SJCRH30 (cell line): Measurements from ENCODE around the gene FA2H. TPM values are rescaled to one million over a fixed set of nuclear protein-coding genes. Genes with fewer than 3 reads are reported as not detected.
"Not testable (repeated sequence)": the region's sequence is repeated elsewhere in the genome, so short reads cannot be mapped to it uniquely, and the experiment has no call there.

Source experiments
- DNase-seq, 2 experiments: peaks; one replicate each; pipeline ENCODE4 v3.0.0-alpha.2; 2015 to 2020
- H3K27ac ChIP-seq: fragments of 250-450 bp; sonication (Bioruptor Pico); 2 replicates; pipeline ENCODE4 v1.5.1; 2020; ENCODE audit warnings: mild to moderate bottlenecking, moderate library complexity
- H3K27me3 ChIP-seq: fragments of 250-450 bp; sonication (Bioruptor Pico); 2 replicates; pipeline ENCODE4 v1.5.1; 2020; ENCODE audit warnings: mild to moderate bottlenecking, moderate library complexity
- H3K36me3 ChIP-seq: fragments of 250-450 bp; sonication (Bioruptor Pico); 2 replicates; pipeline ENCODE4 v1.5.1; 2020; ENCODE audit warnings: mild to moderate bottlenecking, moderate library complexity
- H3K4me1 ChIP-seq: fragments of 250-450 bp; sonication (Bioruptor Pico); 2 replicates; pipeline ENCODE4 v1.5.1; 2020; ENCODE audit warnings: mild to moderate bottlenecking, moderate library complexity
- H3K4me3 ChIP-seq: fragments of 250-450 bp; sonication (Bioruptor Pico); 2 replicates; pipeline ENCODE4 v1.5.1; 2020; ENCODE audit warnings: mild to moderate bottlenecking, moderate library complexity
- H3K9me3 ChIP-seq: fragments of 250-450 bp; sonication (Bioruptor Pico); replicated peaks from 2 replicates; pipeline ENCODE4 v1.5.1; 2020; ENCODE audit warnings: mild to moderate bottlenecking, moderate library complexity
- total RNA-seq: library from RNA; depleted of rRNA; stranded (reverse); fragments of >200 nt; shearing (Covaris generic); gene quantifications from 2 replicates; pipeline ENCODE4 v1.2.3, GENCODE V29; 2014; rRNA removed

FA2H gene, protein sequence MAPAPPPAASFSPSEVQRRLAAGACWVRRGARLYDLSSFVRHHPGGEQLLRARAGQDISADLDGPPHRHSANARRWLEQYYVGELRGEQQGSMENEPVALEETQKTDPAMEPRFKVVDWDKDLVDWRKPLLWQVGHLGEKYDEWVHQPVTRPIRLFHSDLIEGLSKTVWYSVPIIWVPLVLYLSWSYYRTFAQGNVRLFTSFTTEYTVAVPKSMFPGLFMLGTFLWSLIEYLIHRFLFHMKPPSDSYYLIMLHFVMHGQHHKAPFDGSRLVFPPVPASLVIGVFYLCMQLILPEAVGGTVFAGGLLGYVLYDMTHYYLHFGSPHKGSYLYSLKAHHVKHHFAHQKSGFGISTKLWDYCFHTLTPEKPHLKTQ
- total RNA-seq: not detected in 2 replicates

DNA sequence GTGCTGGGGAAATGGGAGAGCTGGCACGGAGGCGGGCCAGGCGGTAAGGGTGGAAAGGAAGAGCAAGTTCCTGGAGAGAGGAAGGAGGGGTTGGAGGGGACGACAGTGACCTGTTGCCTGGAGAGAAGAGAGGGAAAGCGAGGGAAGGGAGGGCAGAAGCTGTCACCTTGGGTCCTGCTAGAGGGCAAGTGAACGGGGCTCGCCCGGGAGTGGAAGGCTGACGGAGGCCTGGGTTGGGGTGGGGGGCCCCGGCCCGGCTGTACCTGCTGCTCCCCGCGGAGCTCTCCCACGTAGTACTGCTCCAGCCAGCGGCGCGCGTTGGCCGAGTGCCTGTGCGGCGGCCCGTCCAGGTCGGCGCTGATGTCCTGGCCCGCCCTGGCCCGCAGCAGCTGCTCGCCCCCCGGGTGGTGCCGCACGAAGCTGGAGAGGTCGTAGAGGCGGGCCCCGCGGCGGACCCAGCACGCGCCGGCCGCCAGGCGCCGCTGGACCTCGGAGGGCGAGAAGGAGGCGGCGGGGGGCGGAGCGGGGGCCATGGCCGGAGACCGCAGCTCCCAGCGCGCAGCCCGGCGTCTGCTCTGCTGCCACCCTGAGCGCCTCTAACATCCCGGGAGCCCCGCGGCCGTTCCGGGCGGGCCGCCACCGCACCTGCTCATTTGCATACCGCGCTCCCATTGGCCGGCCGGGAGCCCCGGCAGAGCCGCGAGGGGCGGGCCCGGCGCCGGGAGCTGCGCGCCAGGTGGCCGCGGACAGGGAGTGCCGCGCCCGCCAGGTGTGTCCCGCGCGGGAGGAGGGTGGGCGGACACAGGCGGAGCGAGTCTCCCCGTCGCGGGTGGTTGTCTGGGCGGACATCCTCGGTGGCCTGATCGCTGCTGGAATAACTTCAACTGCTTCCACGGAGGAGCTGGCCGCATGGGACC lies at the start of gene FA2H:
FA2H (minus strand) TSS at position 598 of the 917 bp plus-strand sequence; CDS start at position 533, 65 bp downstream.
- peak; percentile 7 to 15 for DNase-seq
- H3K4me3 ChIP-seq: no peak within 1 kb of the TSS
- no peaks in the 10 kb centered on the region for H3K4me1 ChIP-seq
- H3K27ac ChIP-seq: no peak within 1 kb of the TSS
- no peaks in the 10 kb centered on the region for H3K27me3 ChIP-seq
- H3K36me3 ChIP-seq: no peaks in the 10 kb centered on the region
- no peaks in the 10 kb centered on the region for H3K9me3 ChIP-seq

DNA sequence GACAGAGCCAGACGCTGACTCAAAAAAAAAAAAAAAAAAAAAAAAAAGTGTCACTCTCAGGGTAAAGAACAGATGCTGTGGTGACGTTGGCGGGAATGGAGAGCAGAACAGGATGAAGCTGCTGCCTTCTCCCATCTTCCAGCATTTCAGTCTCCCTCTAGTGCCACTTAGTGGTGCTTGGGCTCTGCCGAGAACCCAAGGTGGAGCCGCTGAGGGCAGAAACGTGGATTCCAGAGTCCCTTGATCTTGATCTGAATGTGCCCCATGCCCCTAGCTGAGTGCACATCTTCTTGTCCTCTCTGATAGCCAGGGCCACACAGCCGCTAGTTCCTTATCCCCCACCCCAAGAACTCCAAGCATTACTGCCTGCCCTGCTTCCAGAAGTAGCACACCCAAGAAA lies 43.2 kb upstream of the FA2H start:
- no peak for DNase-seq
- no peaks in the 10 kb centered on the region for H3K36me3 ChIP-seq
- no peaks in the 10 kb centered on the region for H3K9me3 ChIP-seq
- no peaks in the 10 kb centered on the region for H3K4me1 ChIP-seq
- H3K27ac ChIP-seq: no peak overlapping the region
- no peak overlapping the region for H3K4me3 ChIP-seq
- no peaks in the 10 kb centered on the region for H3K27me3 ChIP-seq

DNA sequence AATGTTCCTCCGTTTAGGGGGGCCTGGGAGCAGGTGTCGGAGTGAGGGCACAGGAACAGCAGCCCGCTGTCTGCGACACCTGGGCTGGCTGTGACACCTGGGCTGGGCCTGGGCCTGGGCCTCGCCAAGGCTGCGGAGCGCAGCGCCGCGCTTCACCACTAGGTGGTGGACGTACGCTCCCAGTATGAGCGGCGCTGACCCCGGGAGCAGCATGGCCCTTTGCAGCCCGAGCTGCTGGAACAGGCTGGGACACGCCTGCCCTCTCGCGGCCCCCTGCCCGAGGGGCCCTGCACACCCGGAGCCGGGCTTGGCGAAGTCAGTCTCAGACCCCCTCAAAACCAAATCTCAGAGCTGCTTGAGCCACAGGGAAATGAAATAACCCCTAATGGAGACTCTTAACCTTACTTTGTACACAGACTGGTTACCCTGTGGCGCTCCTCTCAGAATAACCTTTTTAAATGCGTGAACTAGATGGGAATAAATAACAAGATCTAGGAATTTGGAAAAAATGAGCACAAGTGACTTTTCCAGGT lies 38.6 kb upstream of the FA2H start:
- Histone ChIP-seq H3K27me3 (no peaks in the 10 kb centered on the region), H3K27ac (no peak overlapping the region), H3K9me3 (no peaks in the 10 kb centered on the region), H3K4me1 (no peaks in the 10 kb centered on the region), H3K36me3 (no peaks in the 10 kb centered on the region), H3K4me3 (no peak overlapping the region)
- DNase-seq: peak; percentile 75 to 76

DNA sequence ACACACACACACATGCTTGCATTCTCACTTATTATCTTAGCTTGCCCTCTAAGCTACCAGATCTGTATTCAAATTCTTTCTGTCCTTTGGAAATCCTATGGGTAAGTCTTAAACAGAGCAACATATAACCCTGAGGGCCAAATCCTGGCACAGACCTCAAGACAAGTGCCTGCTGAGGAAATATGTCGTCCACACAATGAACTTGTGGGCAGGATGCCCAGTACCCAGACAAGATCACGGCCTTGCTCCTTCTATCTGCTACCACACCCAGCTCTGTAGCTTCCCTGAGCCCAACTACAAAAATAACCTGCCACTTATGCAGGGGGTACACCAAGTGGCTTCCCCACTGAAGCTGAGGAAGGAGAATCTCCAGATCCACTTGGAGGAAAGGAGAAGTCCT lies 37.3 kb upstream of the FA2H start:
- no peaks in the 10 kb centered on the region for H3K27me3 ChIP-seq
- no peak overlapping the region for H3K4me3 ChIP-seq
- DNase-seq: no peak
- no peaks in the 10 kb centered on the region for H3K36me3 ChIP-seq
- H3K4me1 ChIP-seq: no peaks in the 10 kb centered on the region
- no peaks in the 10 kb centered on the region for H3K9me3 ChIP-seq
- H3K27ac ChIP-seq: no peak overlapping the region

DNA sequence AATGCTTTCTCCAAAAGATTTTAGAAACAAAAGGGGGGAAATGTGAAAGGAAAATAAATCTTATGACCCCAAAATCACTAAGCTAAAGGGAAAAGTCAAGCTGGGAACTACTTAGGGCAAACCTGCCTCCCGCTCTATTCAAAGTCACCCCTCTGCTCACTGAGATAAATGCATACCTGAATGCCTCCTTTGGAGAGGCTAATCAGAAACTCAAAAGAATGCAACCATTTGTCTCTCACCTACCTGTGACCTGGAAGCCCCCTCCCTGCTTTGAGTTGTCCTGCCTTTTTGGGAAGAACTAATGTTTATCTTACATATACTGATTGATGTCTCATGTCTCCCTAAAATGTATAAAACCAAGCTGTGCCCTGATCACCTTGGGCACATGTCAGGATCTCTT lies 36.6 kb upstream of the FA2H start:
- not testable (repeated sequence) for H3K27me3 ChIP-seq, DNase-seq, H3K4me1 ChIP-seq, H3K27ac ChIP-seq, H3K36me3 ChIP-seq, H3K9me3 ChIP-seq, H3K4me3 ChIP-seq

DNA sequence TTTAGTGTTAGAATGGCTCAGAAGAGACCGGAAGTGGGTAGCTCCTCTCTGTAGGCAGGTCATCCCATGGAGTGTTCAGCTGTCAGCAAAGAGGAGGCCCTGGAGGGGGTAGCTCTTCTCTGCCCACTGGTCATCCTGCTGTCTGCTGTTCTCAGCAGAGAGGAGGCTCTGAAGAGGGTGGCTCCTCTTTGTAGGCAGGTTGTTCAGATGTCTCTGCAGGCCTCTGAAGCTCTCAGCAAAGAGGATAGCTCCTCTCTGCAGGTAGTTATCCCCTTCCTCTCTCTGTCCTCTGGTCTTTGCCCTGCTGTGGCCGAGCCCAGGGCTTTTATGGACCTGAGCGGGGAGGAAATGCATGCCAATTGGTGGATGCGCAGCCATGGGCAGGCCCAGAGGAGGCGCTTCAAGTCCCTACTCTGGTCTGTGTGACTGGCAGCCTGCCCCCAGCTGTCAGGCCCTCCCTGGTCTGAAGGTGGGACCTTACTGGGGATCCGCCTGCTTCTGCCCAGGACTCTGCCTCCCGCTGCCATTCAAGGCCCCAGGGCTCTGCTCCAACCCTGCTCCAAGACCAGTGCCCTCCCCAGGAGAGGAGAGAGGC lies 32.5 kb upstream of the FA2H start:
- no peak overlapping the region for H3K27ac ChIP-seq
- no peak overlapping the region for H3K4me3 ChIP-seq
- no peaks in the 10 kb centered on the region for H3K27me3 ChIP-seq
- DNase-seq: no peak
- no peaks in the 10 kb centered on the region for H3K9me3 ChIP-seq
- no peaks in the 10 kb centered on the region for H3K36me3 ChIP-seq
- H3K4me1 ChIP-seq: no peaks in the 10 kb centered on the region

DNA sequence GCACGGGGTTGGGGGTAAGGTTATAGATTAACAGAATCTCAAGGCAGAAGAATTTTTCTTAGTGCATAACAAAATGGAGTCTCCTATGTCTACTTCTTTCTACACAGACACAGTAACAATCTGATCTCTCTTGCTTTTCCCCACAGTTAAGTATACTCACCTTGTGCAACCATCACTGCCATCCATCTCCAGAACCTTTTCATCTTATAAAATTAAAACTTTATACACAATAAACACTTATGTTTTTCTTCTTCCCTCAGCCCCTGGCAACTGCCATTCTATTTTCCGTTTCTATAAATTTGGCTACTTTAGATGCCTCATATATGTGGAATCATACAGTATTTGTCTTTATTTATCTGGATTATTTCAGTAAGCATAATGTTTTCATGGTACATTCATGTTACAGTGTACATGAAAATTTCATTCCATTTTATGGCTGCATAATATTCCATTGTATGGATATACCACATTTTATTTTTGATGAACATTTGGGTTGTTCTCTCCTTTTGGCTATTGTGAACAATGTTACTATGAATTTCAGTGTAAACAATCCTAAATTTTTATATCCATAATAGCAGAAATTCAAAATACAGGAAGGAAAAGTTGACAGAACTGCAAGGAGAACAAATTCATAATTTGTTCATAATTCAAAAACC lies 25.7 kb upstream of the FA2H start:
- Histone ChIP-seq H3K4me1 (no peaks in the 10 kb centered on the region), H3K36me3 (no peaks in the 10 kb centered on the region), H3K4me3 (no peak overlapping the region), H3K27me3 (no peaks in the 10 kb centered on the region), H3K9me3 (no peaks in the 10 kb centered on the region), H3K27ac (no peak overlapping the region)
- no peak for DNase-seq

DNA sequence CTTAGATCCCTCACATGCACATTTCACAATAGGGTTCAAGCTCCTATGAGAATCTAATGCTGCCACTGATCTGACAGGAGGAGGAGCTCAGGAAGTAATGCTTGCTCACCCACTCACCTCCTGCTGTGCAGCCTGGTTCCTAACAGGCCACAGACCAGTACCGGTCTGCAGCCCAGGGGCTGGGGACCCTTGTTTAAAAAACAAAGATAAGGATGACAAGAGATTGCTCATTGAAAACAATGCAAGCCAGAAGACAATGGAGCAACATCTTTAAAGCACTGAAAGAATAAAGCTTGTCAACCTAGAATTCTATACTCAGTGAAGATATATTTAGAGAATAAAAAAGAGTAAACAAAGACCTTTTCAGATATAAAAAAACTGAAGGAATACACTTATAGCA lies 22.8 kb upstream of the FA2H start:
- no peaks in the 10 kb centered on the region for H3K36me3 ChIP-seq
- no peaks in the 10 kb centered on the region for H3K27me3 ChIP-seq
- no peak overlapping the region for H3K4me3 ChIP-seq
- H3K9me3 ChIP-seq: no peaks in the 10 kb centered on the region
- H3K4me1 ChIP-seq: no peaks in the 10 kb centered on the region
- no peak for DNase-seq
- no peak overlapping the region for H3K27ac ChIP-seq

DNA sequence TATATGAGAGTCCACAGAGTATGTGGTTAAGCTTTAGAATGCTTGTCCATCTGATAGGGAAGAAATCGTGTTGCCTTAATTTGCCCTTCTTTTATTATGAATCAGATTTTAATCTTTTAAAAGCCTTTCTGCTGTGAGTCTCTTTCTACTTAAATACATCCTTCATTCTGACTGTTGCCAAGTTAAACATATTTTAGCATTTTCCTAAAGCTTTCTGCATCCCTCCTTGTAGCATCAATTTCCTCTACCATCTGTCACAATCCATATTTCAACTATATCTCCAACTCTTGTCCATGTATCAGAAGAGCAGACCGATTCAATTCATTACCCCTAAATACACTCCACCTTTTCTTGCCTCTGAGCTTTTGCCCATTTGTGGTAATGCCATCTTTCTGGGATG lies 20.5 kb upstream of the FA2H start:
- Histone ChIP-seq H3K4me3 (no peak overlapping the region), H3K4me1 (no peaks in the 10 kb centered on the region), H3K9me3 (no peaks in the 10 kb centered on the region), H3K27me3 (no peaks in the 10 kb centered on the region), H3K36me3 (no peaks in the 10 kb centered on the region), H3K27ac (no peak overlapping the region)
- no peak for DNase-seq

DNA sequence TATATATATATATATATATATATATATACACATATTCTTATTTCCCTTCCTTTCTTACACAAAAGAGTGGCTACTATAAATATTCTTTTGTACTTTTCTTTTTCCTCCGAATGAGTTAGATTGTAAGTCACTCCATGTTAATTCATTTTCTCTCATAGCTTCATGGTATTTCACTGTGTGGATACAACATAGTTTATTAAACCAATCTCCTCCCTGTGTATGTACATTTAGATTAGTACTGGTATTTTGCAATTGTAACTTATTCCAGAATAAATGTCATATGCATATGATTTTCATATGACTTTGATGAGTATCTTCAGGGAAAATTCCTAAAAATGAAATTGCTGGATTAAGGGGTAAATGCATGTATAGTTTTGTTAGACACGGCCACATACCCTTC lies 20.0 kb upstream of the FA2H start:
- Histone ChIP-seq H3K27me3 (no peaks in the 10 kb centered on the region), H3K36me3 (no peaks in the 10 kb centered on the region), H3K9me3 (no peaks in the 10 kb centered on the region)

DNA sequence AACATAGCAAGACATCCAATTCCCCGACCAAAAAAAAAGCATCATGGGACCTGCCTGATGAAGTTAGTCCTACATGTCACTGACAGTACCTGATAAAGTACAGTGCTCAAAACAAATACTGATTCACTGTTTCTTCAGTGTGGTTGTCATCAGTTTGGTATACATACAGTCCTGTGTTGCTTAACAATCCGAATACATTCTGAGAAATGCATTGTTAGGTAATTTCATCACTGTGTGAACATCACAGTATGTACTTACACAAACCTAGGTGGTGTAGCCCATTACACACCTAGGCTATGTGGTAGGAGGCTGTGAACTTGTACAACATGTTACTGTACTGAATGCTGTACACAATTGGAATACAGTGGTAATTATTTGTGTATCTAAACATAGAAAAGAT lies 19.0 kb upstream of the FA2H start:
- H3K4me3 ChIP-seq: no peak overlapping the region
- no peaks in the 10 kb centered on the region for H3K36me3 ChIP-seq
- no peak overlapping the region for H3K27ac ChIP-seq
- no peaks in the 10 kb centered on the region for H3K9me3 ChIP-seq
- DNase-seq: no peak
- H3K27me3 ChIP-seq: no peaks in the 10 kb centered on the region
- no peaks in the 10 kb centered on the region for H3K4me1 ChIP-seq

More for the DNA sequence above, 20.0 kb upstream of the FA2H start:
- no peak for DNase-seq
- H3K27ac ChIP-seq: no peak overlapping the region
- H3K4me3 ChIP-seq: no peak overlapping the region
- no peaks in the 10 kb centered on the region for H3K4me1 ChIP-seq

DNA sequence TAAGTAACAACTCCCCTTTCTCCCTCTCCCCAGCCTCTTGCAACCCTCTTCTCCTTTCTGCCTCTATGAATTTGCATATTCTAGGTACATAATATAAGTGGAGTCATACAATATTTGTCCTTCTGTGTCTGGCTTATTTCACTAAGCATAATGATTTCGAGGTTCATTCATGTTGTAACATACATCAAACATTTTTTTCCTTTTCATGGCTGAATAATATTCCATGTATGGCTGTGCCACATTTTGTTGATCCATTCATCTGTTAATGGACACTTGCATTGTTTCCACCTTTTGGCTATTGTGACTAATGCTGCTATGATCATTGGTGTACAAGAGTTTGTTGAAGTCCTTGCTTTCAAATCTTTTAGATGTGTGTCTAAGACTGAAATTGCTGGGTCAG lies 17.6 kb upstream of the FA2H start:
- Histone ChIP-seq H3K27me3 (no peaks in the 10 kb centered on the region), H3K36me3 (no peaks in the 10 kb centered on the region), H3K4me3 (no peak overlapping the region), H3K9me3 (no peaks in the 10 kb centered on the region), H3K27ac (no peak overlapping the region), H3K4me1 (no peaks in the 10 kb centered on the region)
- DNase-seq: no peak

DNA sequence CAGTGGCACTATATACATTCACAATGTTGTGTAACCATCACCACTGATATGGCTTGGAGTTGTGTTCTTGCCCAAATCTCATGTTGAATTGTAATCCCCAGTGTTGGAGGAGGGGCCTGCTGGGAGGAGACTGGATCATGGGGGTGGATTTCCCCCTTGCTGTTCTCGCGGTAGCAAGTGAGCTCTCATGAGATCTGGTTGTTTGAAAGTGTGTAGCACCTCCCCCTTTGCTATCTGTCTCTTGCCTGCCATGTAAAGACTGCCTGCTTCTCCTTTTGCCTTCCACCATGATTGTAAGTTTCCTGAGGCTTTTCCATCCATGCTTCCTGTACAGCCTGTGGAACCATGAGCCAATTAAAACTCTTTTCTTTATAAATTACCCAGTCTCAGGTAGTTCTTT lies 17.1 kb upstream of the FA2H start:
- not testable (repeated sequence) for H3K27ac ChIP-seq, H3K27me3 ChIP-seq, DNase-seq, H3K4me3 ChIP-seq, H3K9me3 ChIP-seq, H3K36me3 ChIP-seq, H3K4me1 ChIP-seq

DNA sequence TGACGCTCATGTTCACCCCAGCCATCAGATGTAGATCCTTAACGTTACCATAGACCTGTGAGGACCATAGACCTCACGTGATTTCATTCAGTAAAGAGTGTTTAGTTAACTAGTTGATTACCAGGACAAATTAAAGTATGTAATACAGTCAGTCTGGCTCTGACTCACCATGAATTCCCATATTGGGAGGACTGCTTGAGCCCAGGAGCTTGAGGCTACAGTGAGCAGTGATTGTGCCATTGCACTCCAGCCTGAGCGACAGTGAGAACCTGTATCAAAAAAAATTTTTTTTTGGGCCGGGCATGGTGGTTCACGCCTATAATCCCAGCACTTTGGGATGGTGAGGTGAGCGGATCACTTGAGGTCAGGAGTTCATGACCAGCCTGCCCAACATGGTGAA lies 13.5 kb upstream of the FA2H start:
- DNase-seq: no peak
- no peak overlapping the region for H3K4me3 ChIP-seq

More for the DNA sequence above, 13.5 kb upstream of the FA2H start:
- H3K27ac ChIP-seq: no peak overlapping the region
- no peaks in the 10 kb centered on the region for H3K27me3 ChIP-seq
- no peaks in the 10 kb centered on the region for H3K4me1 ChIP-seq
- H3K36me3 ChIP-seq: no peaks in the 10 kb centered on the region
- no peaks in the 10 kb centered on the region for H3K9me3 ChIP-seq
